Osteocyte (in vitro differentiated cells): ENCODE results near the gene PDPK1. TPM values are rescaled to one million over a fixed set of nuclear protein-coding genes. Genes with fewer than 3 reads are reported as not detected.

Experiments used
- DNase-seq: peaks from one replicate; pipeline ENCODE4 v3.0.0; 2021; ENCODE audit warnings: mixed read lengths; ENCODE audit not compliant: unreplicated experiment; ENCODE audit errors: extremely low spot score
- H3K27ac Mint-ChIP-seq: one replicate; pipeline ENCODE4 v1.8.0; 2021; ENCODE audit warnings: mild to moderate bottlenecking, mixed read lengths; ENCODE audit not compliant: unreplicated experiment
- H3K27me3 Mint-ChIP-seq: one replicate; pipeline ENCODE4 v1.8.0; 2021; ENCODE audit warnings: mixed read lengths; ENCODE audit not compliant: unreplicated experiment
- H3K36me3 Mint-ChIP-seq: one replicate; pipeline ENCODE4 v1.8.0; 2021; ENCODE audit warnings: mixed read lengths; ENCODE audit not compliant: unreplicated experiment
- H3K4me1 Mint-ChIP-seq: one replicate; pipeline ENCODE4 v1.8.0; 2021; ENCODE audit warnings: mixed read lengths; ENCODE audit not compliant: unreplicated experiment
- H3K4me3 Mint-ChIP-seq: one replicate; pipeline ENCODE4 v1.8.0; 2021; ENCODE audit warnings: mild to moderate bottlenecking, moderate library complexity, mixed read lengths; ENCODE audit not compliant: unreplicated experiment
- H3K9me3 Mint-ChIP-seq: one replicate; pipeline ENCODE4 v1.8.0; 2021; ENCODE audit warnings: mixed read lengths; ENCODE audit not compliant: unreplicated experiment
- CTCF ChIP-seq: fragments of 200-600 bp; sonication (generic); IDR thresholded peaks from 2 replicates; pipeline ENCODE4 v1.5.0; 2021; ENCODE audit warnings: antibody characterized with exemption, mild to moderate bottlenecking, moderate library complexity
- total RNA-seq: library from RNA; stranded (reverse); gene quantifications from 2 replicates; pipeline ENCODE4 v1.2.1, GENCODE V29; 2021

Gene PDPK1
- total RNA-seq, 1 donor from 2014 or later: 45.8 TPM

- H3K4me1 Mint-ChIP-seq: peaks cover 5% of the 10 kb centered on the region
- H3K36me3 Mint-ChIP-seq: peaks cover 9% of the 10 kb centered on the region
- no peak for TF ChIP-seq CTCF
- H3K4me3 Mint-ChIP-seq: no peak overlapping the region
- no peaks in the 10 kb centered on the region for H3K9me3 Mint-ChIP-seq
- no peak overlapping the region for H3K27ac Mint-ChIP-seq
- no peaks in the 10 kb centered on the region for H3K27me3 Mint-ChIP-seq
- DNase-seq: no peak
Measured at GRCh38 chr16:2493605-2494004, 44.2 kb upstream of the PDPK1 start.

- TF ChIP-seq CTCF: no peak
- H3K27me3 Mint-ChIP-seq: no peaks in the 10 kb centered on the region
Measured at GRCh38 chr16:2494616-2495015, 43.2 kb upstream of the PDPK1 start.

GRCh38 chr16:2495041-2495440 is 42.8 kb upstream of the PDPK1 start:
- no peak overlapping the region for H3K4me3 Mint-ChIP-seq

More at GRCh38 chr16:2494616-2495015, 43.2 kb upstream of the PDPK1 start:
- no peaks in the 10 kb centered on the region for H3K9me3 Mint-ChIP-seq
- peaks cover 9% of the 10 kb centered on the region for H3K36me3 Mint-ChIP-seq
- no peak overlapping the region for H3K27ac Mint-ChIP-seq
- no peak overlapping the region for H3K4me3 Mint-ChIP-seq
- peaks cover 5% of the 10 kb centered on the region for H3K4me1 Mint-ChIP-seq
- DNase-seq: no peak

GRCh38 chr16:2496223-2497115 is 41.4 kb upstream of the PDPK1 start:
- no peak for DNase-seq
- H3K36me3 Mint-ChIP-seq: peaks cover 9% of the 10 kb centered on the region
- no peak overlapping the region for H3K27ac Mint-ChIP-seq
- H3K4me1 Mint-ChIP-seq: peaks cover 5% of the 10 kb centered on the region
- H3K4me3 Mint-ChIP-seq: no peak overlapping the region
- no peaks in the 10 kb centered on the region for H3K9me3 Mint-ChIP-seq
- TF ChIP-seq CTCF: no peak
- no peaks in the 10 kb centered on the region for H3K27me3 Mint-ChIP-seq

More at GRCh38 chr16:2495041-2495440, 42.8 kb upstream of the PDPK1 start:
- Mint-ChIP-seq H3K27me3 (no peaks in the 10 kb centered on the region), H3K27ac (no peak overlapping the region), H3K36me3 (peaks cover 9% of the 10 kb centered on the region), H3K4me1 (peaks cover 5% of the 10 kb centered on the region), H3K9me3 (no peaks in the 10 kb centered on the region)
- no peak for TF ChIP-seq CTCF
- DNase-seq: no peak

GRCh38 chr16:2497116-2497630 is 40.6 kb upstream of the PDPK1 start:
- Mint-ChIP-seq H3K27me3 (no peaks in the 10 kb centered on the region), H3K4me1 (peaks cover 11% of the 10 kb centered on the region), H3K36me3 (peaks cover 9% of the 10 kb centered on the region), H3K27ac (no peak overlapping the region), H3K4me3 (no peak overlapping the region), H3K9me3 (no peaks in the 10 kb centered on the region)
- no peak for TF ChIP-seq CTCF
- DNase-seq: no peak
